Fibroblast of skin of right quadriceps (primary cell): Measurements from ENCODE around the gene ZCCHC18.
A peak's percentile ranks its signal among the peaks of the same experiment; 100 is the strongest.
"Not testable (repeated sequence)": the region's sequence is repeated elsewhere in the genome, so short reads cannot be mapped to it uniquely, and the experiment has no call there.

Source experiments
- DNase-seq: peaks from one replicate; pipeline ENCODE4 v3.0.0-alpha.2; 2013

ZCCHC18 gene

DNA sequence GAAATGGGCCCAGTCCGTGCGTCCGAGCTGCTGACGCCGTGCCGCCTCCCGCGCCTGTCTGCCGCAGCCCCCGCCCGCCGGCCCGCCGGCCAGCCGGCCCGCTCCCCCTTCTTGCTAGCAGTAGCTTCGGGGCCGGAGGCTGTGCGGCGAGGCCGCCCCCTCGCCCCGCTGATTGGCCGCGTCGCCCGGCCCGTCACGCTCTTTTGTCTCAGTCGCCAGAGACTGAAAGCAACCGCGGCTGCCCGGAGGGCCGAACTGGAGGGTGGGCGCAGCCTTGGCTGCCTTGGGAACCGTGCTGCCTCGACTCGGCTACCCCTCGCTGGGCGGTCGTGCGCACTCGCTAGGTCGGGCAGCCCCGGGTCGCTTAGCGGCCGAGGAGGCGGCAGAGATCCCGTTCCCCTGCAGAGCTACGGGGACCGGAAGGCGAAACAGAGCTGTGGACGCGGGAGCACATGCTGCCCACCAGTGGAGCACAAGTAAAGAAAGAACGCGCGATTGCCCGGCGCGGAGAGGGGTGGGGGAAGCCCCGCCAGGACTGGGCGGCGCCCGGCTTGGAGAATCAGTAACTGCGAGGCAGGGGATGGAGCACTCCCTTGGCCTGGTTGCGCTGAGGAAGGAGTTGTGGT lies at the start of gene ZCCHC18:
Gene ZCCHC18 (plus strand): TSS at position 198 of the 626 bp plus-strand sequence. CDS start 1,589 bp downstream, outside the sequence.
- DNase-seq: peak; percentile 51

DNA sequence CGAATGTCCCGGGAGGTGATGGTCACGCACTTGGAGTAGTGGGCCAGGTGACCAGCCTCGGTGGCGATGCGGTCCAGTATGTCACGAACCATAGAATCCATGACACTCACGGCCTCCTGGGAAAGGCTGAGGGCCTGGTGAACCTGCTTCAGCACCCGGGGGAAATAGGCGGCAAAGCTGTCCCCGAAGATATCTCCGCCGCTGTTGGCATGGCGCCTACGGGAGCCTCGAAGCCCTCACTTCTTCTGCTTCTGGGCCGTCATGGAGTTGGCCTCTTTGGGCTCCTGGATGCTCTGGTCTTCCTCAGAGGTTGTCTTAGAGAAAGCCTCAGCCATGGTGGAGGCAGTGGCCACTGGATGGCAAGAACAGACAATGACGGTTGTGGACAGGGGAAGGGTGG lies 49.7 kb upstream of the ZCCHC18 start:
- DNase-seq: not testable (repeated sequence)

DNA sequence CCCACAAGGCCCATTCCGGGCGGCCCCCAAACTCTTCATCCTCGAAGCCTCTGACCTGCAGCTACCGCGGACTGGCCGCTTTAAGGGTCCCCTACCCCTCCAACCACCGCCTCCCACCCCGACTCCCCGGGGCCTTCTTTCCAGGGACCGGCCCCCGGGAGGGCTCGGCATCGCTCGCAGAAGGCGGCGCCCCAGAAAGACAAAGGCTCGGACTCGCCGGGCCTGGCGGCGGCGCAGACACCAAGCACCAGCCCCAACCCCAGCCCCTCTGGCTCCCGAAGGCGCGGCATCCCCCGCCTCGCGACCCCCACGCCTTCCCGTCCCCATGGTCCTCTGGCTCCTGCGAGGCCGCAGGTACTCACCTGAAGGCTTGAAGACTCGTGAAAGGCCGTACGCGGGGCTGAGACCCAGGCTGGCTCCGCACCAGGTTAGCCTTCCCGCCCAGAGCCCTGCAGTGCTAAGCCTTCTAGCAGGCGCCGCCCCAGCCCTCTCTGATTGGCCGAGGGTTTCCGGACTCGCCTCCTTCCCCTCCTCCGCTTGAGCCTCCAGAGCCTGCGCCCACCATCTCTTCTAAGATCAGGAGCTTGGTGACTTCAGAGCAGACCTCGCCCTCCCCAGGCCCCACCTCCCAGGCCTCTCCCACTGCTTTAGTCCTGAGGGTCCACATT lies 36.4 kb upstream of the ZCCHC18 start, which contains the start of gene TMSB15C:
Gene TMSB15C (minus strand): TSS at position 459 of the 668 bp plus-strand sequence.
- not testable (repeated sequence) for DNase-seq

DNA sequence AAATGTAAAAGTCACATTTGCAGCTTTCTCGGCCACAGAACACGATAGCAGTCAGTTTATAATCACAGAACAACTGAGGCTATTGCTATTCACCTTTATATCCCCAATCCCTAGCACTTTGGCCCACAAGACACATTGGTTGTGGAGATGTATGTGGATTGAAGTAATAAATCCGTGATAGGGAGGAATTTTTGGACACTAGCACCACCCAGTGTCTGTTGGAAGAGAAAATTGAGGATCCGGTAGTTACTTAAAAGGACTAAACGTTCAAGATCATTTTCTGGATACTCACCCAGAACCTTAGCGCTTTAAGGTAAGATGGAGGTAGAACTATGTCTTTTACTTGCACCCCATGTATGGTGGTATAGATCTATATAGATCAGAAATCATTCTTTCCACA lies 34.5 kb upstream of the ZCCHC18 start:
- DNase-seq: not testable (repeated sequence)

DNA sequence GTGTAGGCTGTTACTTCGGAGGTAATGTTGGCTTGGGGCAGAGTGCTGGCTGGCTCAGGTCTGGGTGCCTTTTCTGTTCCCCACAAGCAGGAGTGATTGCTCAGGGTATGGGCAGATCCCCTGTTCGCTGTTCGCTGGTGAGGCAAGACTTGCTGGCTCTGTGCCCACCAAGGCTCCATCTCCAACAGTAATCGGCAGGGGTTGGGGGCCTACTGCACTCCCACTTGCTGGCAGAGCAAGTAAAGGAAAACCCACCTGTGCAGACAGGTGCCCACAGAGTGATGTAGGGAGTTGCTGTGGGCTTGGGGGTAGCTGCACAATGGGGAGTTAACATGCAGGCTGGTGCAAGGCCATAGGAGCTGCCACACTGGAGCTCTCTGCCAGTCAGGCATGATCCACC lies 28.3 kb upstream of the ZCCHC18 start:
- DNase-seq: no peak

DNA sequence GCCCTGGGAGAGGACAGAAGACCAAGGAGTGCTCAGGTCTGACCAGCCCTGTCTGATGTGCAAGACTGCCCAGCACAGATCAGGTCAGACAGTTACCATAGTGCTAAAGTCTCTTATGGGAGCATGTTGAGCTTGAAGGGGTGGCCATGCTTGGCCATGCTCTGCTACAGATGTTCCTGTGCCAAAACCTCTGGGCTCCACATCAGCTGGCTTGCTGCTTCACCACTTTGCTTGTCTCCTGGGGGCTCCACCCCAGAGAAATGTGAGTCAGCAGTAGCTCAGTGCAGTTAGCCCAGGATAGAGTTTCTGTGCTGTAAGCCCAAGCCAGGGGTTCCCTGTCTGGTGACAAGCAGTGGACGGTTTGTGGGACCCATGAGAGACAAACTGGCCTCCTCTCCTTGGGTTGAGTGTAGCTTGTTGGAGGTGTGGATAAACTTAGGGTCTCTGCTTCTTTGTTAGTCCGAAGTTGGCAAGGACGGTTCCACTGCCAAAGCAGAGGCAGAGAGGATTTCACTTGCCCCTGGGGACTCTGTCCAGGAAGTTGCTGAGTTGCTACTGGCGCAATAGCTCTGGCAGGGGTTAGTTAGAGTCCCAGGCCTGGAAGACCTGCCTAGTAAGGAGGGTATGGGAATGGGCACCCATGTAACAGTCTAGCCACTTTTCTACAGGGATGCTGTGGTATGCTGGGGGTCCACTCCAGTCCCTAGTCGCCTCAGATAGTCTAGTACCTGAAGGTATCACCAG lies 27.6 kb upstream of the ZCCHC18 start:
- DNase-seq: no peak

DNA sequence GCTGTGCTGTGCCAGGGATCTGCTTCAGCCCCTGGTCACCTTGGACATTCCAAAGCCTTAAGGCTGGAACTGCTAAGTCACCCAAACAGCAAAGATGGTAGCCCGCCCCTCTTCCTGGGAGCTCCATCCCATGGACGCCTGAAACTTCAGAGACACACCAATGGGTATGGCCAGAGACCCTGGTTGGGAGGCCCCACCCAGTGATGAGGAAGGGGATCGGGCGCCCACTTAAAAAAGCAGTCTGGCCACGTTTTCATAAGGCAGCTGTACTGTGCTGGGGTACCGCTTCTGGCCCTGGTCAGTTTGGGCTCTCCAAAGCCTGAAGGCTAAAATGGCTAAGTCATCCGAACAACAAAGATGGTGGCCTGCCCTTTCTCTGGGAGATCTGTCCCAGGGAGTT lies 26.8 kb upstream of the ZCCHC18 start:
- DNase-seq: no peak

DNA sequence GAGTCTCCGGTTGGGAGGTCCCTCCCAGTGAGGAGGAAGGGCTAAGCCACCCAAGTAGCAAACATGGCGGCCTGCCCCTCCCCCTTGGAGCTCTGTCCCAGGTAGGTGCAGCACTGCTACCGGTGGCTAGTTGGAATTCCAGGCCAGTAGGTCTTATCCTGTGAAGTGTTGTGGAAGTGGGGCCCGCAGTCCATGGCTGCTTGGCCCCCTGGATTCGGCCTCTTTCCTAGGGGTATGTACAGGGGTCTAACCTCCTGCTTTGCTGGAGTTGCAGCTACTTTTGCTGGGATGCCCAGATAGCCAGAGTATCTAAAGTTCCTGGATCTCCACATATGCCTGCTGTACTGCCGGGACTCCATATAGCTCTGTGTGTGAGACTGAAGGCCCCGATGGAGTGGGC lies 26.4 kb upstream of the ZCCHC18 start:
- DNase-seq: no peak

DNA sequence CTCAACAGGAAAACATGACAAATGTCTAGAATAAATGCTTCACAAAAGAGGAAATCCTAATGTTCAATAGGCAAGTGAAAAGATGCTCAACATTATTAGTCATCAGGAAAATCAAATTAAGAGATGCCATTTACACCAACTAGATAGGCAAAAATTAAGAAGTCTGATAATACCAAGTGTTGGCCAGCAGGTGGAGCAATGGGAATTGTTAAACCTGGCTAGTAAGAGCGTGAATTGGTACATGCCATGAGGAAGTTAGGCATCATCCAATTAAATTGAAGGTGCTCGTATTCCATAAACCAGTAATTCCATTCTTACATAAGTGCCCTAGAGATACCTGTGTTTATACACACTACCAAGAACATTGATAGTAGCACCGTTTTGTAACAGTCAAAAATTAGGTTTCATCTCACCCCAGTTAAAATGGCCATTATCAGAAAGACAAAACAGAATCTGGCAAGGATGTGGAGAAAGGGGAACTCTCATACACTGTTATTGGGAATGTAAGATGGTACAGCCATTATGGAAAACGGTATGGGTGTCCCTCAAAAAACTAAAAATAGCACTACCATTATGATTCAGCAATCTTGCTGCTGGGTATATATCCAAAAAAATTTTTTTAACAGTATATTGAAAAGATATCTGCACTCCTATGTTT lies 14.0 kb upstream of the ZCCHC18 start:
- peak; percentile 57 for DNase-seq

DNA sequence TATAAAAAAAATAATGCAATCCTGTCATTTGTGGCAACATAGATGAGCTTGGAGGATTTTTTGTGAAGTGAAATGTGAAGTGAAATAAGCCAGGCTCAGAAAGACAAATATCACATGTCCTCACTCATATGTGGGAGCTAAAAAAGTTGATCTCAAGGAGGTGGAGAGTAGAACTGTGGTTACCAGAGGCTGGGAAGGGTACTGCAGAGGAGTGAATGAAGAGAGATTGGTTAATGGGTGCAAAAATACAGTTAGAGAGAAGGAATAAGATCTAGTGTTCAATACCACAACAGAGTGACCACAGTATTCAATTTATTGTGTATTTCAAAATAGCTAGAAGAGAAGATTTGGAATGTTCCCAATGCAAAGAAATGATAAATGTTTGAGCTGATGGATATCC lies 13.4 kb upstream of the ZCCHC18 start:
- no peak for DNase-seq

DNA sequence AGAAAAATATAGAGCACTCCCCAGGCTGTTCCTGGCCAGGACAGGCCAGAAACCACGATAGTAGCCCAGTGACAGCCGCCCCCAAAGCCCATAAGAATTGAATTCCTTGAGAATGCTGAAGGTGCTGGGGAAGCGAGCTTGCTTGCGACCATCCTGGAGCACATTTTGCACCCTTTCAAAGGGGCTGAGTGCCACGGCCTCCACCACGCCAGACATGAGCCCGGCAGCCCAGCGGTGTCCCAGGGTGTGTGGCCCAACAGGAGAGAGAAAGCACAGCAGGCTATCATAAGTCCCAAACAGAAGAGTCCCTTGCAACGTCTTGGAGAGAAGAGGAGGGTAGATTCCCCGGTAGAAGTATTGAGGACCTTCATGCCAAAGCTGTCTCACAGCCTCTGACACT lies 7.6 kb upstream of the ZCCHC18 start:
- DNase-seq: no peak

DNA sequence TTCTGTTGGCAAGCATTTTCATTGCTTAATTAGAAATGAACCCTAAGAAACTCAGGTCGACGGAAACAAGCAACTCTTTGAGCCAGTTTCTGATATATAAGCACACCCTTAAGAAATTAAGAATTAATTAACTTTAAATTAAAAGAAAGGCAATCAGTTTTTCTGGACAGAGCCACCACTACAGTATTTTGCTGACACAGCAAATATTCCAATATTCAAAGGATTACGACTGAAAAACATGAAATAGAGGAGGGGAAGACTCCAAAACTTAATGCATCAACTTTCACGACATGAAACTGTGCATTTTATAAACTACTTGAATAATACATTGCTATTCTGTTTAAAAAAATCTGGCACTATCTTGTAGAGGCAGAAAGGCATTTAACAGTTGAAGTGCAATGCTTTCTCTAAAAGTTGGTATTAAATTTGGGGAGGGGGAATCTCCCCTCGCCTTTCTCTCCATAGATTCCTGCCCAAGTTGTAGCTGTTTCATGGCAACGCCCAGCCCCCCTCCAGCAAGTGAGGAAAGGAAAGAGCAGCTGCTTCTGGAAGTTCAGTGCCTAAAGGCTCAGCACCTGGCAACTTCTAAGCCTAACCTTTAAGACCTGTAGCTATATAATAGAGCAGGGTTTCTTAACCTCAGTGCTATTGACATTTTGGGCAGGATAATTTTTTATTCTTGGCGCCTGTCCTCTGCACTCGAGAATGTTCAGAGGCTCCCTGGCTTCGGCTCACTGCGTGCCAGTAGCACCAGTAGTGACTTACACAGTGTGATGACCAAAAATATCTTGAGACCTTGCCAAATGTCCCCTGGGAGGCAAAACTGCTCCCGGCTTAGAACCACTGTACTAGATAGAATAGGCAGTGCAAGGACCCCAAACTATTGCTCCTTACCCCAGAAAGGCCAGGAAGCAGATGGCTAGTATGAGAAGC lies 6.7 kb upstream of the ZCCHC18 start:
- DNase-seq: no peak

DNA sequence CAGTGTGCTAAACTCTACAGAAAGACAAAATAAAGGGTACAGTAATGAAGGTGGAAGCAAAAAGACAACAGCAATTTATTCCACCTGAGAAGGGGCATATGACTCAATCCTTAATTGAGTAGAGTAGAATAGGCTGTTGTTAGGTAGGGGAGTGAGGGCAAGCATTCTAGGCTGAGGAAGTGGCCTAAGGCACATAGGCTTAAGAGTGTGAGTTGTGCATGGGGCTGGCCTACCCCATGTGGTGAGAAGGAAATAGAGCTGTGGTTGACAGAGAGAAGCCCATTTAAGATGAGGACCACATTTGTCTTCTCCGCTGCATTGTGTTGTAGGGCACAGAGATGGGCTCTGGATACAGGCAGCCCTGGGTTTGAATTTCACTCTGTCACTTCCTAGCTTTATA lies 3.4 kb upstream of the ZCCHC18 start:
- DNase-seq: no peak

DNA sequence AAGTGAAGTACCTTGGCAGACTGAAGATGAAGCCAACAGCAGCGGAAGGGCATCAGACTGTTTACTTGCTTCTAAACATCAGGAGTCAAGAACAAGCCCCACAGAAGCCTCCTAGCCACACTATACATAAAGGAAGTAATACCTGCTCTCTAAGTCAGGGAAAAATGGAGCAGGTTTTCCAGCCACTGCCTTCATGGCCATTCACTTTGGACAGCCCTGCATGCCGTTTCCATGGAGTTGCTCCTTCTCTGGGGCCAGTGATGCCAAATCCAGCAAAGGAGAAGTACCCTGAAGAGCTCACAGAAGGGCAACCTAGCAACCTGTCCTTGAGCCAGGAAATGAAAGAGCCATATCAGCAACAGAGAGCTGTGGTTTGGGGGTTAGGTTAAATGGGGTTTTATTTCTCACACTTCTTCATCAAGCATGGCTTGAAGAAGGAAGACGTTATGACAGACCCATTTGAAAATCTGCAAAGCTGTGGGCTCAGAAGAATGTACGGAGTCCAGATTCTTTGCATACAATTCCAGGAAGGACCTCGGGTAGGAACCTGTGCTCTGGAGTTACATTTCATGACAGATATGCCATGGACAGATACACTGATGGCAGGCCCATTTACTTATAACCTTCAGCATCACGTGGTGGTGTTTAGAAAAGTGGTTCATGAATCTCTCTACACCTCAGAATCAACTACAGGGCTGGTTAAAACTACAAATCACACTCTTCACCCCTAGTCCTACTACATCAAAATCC lies 1.7 kb upstream of the ZCCHC18 start:
- DNase-seq: not testable (repeated sequence)

DNA sequence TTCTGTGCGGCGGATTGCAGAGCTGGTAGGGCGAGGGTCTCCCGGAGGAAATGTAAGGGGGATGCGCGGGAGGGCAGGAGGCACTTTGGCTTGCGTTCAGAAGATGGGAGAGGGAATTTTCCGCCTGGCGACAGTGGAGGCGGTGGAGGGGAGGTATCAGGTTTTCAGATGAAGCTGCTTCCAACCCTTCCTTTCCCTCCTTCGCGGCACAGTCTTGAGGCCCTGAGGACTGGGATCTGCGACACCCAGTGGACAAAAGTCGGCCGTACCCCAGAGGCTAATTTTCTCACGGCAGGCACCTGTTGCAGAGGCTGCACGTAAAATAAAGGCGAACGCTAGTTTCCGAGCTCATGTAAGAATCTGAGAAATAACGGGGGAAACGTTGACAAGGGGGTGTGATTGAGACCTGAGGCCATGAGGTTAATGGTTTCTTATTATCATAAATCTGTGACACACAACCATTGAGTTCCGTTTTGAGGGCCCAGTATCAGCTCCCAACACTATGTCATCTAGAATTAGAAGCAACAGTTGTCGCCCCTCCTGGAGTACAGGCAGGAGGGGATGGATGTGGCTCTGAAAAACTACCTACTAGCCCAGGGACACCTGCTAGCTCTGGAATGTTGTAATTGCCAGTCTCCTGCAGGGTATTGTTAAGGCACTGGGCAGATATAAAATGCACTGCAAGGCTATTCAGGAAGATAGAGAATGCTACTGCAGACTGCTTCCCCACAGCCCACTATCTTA lies 1.1 kb downstream of the ZCCHC18 start:
- DNase-seq: peak; percentile 50

DNA sequence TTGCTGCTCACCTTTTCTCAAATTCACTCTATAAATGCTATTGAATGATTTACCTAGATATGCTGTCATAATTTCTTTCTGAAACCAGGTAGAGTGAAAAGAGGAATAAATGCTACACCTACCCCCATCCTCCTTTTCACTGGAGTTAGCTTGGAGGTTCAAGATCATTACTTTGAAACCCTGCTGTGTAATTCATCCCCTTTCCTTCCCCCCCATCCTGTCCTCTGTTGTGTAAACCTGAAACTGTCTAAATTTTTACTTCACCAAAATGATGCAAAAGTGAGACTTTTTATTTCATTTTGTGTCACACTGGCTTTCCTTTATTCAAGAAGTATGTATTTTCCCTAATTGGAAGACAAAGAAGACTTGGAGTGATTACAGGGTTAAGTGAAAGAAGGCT lies 5.4 kb downstream of the ZCCHC18 start:
- no peak for DNase-seq

DNA sequence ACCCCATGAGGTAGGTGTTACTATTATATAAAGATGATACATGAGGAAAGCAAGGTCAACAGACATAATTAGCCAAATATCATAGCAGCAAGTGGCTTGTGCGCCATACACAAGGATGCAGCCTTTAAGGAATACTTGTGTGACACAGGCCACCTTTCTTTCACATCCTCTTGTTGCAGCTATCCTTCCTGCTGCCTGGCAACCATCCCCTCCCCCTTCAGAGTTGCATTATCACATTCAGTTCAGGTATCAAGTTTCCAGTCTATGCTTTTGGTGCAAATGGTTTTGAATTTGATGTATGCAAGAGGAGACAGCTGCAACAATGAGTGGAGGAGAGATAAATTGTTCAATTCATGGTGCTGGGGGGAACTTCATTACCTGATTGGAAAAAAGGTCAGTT lies 6.4 kb downstream of the ZCCHC18 start:
- no peak for DNase-seq

DNA sequence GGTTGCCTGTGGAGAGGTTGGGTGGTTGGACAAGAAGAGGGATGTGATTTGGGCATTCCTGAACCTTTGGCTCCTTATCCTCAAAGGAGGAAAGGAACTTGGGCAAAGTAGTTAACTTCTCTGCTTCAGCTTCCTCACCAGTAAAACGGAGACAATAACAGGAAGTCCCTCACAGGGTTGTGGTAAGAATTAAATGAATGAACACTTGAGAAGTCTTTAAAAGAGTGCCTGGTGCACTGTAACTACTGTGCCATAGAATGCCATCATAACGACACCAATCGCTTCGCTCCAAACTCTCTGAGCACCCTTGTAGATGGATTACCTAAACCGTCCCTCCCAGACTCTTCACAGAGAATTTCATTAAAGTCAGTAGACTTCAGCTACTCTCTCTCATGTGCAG lies 10.5 kb downstream of the ZCCHC18 start:
- no peak for DNase-seq

DNA sequence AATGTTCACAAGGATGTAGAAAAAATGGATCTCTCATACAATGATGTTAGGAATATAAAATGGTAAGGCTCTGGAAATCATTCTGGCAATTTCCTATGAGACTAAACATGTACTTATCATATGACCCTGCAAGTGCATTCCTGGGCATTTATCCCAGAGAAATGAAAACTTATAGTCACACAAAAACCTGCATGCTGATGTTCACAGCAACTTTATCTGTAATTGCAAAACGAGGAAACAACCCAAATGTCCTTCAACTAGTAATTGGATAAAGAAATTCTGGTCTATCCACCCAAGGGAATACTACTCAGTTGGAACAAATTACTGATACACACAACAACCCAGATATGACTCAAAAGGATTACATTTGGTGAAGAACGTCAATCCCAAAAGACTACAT lies 14.5 kb downstream of the ZCCHC18 start:
- no peak for DNase-seq

DNA sequence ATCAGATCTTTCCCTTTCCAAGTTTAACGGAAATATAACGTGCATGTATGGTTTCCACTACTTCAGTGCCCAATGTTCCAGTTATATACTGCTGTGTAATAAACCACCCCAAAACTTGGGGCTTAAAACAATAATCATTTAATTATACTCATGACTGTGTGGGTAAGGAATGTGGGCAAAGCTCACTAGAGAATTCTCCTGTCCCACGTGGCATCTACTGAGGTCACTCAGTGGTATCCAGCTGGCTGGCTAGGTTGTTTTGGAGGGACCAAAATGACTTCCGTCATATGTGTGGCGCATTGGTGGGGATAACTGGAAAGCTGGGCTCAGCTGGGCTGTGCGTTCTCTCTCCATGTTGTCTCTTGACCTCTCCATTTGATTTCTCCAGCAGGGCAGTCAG lies 18.5 kb downstream of the ZCCHC18 start:
- no peak for DNase-seq
